CD4-positive, alpha-beta T cell treated with Interleukin-15 for 1 hour (primary cell): ENCODE results near the gene PCYT1B.
"Not testable (repeated sequence)": the region's sequence is repeated elsewhere in the genome, so short reads cannot be mapped to it uniquely, and the experiment has no call there.

Experiments
- DNase-seq: peaks from one replicate; pipeline ENCODE4 v3.0.0-alpha.2; 2020

The PCYT1B gene

DNA sequence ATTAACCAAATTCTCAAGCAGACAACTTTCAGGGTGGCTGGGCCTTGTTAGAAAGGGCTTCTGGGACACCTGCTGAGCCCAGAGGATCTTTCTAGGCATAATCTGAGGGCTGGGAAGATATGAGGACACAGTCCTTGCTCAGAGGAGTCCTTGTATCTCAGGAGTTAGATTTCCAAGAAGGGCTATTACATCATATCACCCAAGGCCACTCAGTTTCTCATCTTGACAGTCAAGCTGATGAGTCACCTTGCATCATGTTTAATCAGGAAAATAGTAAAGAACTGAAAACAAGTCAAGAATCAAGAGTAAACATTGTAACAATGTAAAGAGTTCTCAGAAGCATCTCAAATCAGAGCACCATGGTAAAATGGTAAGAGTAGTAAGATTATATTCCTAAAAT is 4.0 kb downstream of the PCYT1B start:
- no peak for DNase-seq

DNA sequence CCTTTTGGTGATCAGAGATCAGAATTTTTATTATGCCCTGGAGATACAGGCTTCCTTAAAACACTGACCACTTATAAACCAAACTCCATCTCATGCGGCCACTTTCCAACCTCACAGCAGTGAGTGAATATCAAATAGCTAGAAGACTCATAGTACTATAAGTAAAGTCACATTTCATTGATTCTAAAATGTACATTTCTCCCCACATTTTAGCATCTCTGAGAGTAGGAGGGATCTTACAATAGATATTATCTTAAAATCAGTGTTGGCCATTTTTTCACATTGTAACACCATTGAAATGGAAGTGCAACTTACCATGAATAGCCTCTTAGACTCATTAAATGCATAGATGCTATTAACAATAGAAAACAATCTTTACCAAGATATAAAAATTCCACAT is 17.4 kb downstream of the PCYT1B start:
- DNase-seq = no peak

DNA sequence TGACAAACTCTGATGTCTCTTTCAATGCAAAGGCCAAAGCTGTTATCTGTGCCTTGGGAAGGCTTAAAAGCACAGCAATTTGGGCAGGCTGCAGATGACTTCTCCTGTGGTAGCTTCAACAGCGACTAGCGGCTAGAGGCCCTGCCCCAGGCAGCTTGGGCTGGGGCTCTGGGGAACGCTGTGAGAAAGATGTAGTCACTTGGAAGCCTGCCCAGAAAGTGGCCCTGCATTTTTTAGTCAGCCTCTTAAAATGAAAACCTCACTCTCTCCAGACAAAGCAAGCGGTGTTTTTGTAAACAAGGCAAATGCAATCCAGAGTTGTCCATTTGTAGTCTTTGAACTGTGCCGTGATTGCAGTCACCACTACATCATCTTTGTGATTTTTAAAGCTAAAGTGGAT is 27.5 kb downstream of the PCYT1B start:
- DNase-seq = no peak

DNA sequence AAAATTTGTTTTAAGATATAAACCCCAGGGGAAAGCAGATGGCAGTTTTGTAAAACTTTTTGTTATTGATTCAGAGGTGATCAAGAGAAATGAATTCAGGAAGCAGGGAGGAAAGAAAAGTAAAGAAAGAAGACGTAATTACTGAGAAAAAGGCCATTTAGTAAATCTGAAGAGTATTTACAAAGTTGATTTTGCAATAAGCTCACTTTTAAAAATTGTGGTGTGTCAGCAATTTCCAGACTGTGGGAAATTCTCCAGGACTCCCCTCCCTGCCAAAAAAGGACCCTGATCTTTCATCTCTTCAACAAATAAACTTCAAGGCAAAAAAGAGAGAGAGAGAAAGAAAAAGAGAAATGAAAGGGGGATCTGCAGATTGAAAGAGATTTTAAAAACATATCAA is 36.6 kb downstream of the PCYT1B start:
- no peak for DNase-seq

DNA sequence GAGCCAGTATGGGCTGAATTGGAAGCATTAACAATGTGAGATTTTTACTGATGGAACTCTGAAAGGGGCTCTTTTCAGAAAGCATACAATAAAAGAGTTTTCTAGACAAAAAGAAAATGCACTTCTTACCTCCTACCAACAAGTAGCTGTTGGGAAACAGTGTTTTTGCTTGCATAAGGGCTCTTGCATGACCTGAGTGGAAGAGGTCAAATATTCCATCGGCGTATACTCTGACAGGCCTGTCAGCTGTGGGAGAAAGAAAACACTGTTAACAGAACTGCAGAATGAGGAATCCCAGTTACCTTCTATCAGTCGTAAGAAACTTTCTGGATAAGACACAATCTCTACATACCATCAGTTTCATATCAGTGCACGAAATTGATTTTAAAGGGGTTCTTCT is 39.5 kb downstream of the PCYT1B start:
- DNase-seq = no peak

DNA sequence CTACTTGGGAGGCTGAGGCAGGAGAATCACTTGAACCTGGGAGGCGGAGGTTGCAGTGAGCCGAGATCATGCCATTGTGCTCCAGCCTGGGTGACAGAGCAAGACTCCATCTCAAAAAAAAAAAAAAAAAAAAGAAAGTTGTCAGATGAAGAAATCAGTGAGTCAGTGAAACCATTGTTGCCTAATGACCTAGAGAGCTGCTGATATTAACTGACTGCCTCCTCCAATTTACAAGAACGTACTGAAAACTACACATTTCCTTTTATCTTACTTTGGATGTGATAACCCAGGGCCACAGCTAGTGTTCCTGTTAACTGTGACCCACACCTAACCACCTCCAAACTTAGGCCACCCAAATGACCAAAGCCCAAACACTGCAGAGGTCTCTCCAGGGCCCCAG is 41.2 kb downstream of the PCYT1B start:
- not testable (repeated sequence) for DNase-seq

DNA sequence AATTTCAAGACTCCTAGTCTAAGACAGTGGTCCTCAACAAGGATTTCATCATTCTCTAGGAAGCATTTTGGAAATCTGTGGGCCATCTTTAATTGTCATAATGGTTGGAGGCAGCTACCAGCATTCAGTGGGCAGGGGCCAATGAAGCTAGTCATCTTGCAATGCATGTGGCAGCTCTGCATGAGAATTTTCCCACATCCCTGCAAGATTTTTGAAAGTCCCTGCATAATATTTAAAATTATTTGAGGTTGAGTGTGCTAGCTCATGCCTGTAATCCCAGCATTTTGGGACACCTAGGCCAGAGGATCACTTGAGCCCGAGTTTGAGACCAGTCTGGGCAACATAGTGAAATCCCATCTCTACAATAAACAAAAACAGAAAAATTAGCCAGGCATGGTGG is 44.0 kb downstream of the PCYT1B start:
- no peak for DNase-seq

DNA sequence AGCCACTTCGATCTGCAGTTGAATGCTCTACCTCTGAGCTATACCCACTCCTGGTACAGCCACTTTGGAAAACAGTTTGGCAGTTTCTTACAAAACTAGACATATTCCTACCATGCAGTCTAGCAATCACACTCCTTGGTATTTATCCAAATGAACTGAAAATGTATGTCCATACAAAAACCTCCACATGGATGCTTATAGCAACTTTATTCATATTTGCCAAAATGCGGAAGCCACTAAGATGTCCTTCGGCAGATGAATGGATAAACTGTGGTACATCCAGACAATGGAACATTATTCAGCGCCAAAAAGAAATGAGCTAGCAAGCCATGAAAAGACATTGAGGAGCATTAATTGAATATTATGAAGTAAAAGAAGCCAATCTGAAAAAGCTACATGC is 45.3 kb downstream of the PCYT1B start:
- no peak for DNase-seq

DNA sequence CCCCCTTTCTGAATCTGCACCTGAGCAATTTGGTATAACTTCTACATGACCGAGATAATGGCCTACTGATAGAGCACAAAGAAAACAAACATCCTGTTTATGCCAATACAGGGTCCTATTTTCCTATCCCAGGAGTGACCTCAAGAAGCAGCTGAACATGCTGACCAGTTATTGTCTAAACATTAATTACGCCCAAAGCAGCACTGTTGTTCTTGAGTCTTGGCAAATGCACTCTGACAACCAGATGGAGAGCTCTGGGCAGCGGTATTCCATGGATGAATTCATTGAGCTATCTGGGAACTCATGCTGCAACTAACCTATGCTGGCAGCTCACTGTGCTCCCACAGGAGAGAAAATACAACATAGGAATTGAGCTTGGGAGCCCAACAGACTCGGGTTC is 52.6 kb downstream of the PCYT1B start:
- DNase-seq = no peak

DNA sequence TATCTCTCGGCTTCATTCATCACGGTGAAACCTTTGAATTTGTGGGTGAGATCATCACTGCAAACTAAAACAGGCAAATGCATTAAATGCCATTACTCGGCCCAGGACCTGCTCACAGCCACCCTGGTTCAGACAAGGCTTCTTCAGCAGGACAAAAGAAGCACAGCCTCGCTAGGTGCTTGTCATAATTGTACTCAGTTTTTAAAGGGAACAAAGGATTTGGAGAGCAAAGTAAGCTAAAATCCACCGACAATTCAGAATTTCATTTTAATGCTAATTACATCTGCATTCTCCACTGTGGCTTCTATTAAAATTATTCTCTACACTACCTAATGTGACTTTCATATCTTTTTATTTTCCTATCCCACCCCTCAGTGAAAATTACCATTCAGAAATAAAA is 57.0 kb downstream of the PCYT1B start:
- no peak for DNase-seq

DNA sequence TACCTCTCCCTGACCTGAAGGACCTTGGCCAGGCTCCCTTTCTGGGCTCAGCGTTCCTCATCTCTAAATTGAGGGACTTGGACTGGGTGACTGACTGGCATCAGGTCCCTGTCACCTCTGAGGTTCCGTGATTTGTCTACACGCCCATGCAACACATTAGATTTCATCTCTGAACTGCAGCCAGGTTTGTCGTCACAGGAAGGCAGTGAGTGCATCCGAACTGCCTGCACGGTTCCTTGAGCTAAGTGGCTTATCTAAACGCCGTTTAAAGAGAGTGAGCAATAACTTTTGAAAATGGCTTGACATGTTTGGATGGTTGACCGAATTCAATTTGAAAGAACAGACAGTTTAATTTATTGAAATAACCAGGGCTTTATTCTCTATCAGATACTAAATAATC is 70.1 kb downstream of the PCYT1B start:
- no peak for DNase-seq

DNA sequence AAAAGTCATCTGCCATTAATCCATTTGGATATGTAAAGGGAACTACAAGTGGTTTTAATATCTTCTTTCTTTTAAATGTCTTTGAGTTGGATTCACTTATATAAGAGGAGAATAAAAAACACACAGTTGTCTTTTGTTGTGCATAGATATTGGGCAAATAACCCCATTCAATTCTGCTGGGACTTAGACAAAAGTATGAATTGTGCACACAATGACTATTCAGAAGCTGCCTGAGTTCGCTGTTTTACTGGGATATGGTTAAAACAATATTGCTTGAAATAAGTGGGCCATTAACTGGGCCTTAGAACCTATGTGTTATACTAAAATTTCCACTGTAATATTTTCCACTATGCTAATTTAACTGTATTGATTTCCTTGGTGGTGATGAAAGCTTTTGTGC is 71.7 kb downstream of the PCYT1B start:
- no peak for DNase-seq

DNA sequence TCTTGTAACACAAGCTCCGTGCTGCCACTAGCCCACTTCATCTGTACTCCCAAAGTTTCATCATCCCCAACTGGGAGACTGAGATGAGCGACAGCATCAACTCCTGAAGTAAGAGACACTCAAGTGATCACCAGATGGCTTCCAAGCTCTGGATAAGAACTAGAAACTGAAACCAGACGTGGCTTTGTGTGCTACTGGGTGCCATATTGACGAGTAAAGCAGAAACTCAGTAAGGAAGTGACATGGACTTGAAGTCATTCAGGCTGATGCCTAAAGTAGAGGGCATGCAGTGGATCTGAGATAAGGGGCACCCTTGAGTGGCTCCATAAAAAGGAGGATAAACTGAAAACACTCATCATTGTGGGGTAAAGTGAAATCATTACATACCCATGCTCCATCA is 72.4 kb downstream of the PCYT1B start:
- DNase-seq = no peak

DNA sequence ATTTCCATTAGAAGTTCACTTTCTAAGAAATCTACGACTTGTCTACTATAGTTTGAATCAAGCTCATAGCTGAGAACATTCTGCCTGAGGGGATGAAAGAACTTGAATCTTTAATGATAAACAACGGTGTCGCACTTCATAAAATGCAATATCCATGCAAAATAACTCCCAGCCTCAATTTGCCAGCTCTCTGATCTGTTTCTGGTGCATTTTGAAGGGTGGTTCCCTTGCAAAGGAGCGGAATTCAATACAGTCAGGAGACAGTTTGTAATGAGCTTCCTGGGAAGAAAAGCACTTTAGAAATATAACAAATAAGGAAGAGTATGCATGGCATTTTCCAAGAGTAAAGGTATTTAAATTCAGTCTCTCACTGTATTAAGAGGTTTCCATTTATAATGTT is 80.0 kb downstream of the PCYT1B start:
- DNase-seq = no peak

DNA sequence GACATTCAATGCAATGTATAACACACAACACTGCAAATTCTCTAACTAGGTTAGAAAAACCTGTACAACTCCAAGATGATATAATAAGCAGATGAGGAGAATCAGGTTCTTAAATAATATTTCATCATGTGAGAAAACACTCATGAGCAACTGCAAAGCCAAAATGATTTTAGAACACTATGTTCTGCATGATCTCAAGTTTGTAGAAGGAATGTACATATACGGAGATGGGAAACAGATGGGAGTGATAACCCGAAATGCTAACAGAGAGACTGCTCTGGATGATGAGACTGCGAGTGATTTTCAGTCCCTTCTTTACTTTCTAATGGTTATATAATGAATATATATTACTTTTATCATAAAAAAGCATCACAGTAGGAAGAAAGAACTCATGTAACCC is 80.9 kb downstream of the PCYT1B start:
- no peak for DNase-seq

DNA sequence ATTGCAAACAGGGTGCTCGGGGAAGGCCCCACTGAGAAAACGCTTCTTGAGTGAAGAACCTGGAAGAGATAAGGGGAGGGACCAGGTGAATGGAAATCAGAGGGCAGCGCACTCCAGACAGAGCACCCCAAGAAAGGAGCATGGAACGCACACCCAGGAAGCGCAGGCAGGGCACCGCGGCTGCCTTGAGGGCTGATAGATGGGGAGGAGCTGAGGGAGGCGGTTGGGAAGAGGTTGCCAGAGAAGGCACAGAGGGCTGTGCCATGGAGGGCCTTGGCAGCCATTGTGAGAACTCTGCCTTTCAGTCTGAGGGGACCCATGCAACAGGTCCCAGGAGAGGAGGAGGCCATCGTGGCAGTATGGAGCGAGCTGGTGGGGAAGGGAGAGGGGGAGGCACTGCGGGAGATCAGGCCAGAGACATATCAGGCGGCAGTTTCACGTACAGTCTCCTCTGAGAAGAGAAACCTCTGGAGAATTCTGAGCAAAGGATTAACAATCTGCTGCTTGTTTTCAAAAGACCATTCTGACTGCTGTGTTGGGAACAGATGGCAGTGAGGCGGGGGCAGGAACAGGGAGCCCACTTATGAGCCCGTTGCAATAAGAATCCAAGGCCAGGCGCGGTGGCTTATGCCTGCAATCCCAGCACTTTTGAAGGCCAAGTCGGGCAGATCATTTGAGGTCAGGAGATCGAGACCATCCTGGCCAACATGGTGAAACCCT is 83.7 kb downstream of the PCYT1B start:
- no peak for DNase-seq

DNA sequence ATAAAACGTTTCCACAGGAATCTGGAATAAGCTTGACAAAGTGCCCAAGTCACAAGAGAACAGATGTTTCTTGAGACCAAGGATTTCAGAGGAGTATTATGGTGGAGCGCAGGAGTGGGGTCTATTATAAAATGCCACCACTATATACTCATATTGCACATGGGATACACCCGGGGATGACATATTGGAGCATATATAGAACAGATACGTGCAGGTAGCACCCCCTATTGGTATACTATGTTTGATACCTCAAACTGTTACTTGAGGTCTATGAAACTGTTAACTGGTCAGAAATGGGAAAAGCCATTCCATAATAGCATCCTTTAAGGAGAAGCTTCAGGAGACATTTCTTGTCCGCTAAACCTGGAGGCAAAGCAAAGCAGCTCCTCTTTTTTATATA is 86.0 kb downstream of the PCYT1B start:
- no peak for DNase-seq

DNA sequence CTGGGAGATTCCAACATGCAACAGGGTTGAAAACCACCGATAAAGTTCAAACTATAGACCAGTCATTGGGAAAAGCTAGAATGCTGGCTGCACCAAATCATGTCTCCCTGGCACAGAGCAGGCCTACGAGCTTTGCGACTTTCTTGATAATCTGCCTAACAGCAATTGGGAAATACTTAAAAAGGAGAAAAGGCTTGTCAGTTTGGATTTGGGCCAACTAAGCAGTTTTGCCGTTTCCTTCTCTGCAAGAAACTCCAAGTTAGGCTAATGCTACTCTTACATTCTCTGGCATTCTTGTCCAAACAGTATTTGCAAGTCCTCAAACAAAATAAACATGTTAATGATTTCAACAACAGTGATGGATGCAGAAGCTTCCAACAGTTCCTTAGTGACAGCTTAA is 94.1 kb downstream of the PCYT1B start:
- no peak for DNase-seq

DNA sequence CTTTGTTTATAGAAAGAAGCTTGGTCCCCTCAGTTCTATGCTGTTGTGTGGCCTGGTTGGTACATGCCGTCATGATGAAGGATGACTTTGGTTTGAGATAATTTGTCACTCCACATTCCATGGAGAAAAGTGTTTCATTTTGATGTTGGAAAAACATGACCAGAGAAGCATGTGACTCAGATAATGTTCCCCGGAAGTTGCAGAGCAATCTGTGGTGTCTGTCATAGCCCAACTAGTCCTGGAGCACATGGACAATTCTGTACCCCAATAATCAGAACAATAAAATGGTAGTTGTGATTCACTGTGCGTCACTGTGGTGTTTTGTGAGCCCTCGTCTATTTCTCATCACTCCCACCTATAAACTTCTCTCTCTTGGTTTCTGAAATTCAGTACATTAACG is 97.0 kb downstream of the PCYT1B start:
- DNase-seq = no peak

DNA sequence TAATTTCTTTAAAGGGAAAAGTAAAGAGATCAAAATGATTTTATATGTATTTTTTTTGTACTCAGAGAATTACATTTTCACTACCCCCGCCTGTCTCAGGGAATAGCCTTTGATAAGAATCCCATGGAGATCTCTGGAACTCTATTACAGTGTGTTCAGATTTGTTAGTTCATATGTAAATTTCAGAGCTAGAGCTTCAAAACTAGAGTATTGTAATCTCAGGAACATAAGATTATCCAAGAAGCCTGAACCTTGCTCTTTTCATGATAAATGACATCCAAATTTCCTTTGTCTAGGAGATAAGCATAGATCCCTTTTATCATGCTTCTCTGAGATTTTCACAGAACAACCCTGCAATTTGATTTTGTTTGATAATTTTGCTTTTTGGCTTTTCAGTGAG is 99.2 kb downstream of the PCYT1B start:
- DNase-seq = no peak

DNA sequence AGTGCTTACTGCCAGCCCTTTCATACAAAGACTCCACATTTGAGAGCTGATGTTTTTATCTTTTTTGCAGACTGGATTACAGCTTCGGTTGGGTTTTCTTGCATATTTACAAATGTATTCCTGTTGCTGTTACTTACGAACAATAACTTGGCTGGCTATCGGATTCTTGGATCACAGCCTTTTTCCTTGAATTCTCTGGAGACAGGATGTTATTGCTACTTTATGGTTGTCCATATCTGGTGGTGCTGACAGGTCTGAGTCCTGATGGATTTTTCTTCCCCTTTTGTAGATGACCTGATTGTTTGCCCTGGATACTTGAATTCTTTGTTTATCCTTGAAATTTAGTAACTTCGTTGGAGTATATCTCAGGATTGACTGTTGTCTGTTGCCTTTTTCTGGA is 104.4 kb downstream of the PCYT1B start:
- no peak for DNase-seq

DNA sequence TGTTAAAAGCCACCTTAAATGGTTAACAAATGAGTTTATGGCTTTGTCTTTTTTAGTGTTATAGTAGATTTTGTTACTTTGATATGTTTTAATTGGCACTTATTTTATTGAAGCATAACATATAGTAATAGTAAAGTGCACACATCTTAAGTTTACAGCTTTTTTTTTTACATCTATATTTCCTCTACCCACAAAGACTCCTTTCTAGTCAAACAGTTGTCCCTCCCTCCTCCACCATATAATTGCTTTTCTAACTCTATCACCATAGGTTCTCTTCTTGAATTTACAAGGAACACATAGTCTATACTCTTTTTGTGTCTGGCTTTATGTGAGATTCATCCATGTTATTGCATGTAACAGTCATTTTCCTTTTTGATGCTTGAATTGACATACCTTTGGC is 110.6 kb downstream of the PCYT1B start:
- DNase-seq = no peak

DNA sequence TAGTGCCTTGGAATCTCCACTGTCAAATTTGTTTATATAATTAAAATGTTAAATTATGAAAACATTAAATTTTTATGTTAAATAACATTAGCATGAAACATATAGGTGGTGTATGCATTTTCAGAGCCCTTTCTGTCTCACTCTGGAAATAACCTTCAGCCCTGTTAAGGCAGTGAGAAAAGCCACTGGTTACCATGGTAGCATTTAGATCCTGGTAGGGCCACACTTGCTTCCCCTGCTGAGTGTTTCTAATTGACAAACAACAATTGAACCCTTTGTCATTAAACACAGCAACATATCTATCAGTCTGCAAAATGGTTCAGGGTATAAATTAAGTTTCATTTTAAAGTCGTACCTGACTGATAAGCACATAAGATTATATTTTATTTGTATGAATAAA is 118.5 kb downstream of the PCYT1B start:
- DNase-seq = no peak

DNA sequence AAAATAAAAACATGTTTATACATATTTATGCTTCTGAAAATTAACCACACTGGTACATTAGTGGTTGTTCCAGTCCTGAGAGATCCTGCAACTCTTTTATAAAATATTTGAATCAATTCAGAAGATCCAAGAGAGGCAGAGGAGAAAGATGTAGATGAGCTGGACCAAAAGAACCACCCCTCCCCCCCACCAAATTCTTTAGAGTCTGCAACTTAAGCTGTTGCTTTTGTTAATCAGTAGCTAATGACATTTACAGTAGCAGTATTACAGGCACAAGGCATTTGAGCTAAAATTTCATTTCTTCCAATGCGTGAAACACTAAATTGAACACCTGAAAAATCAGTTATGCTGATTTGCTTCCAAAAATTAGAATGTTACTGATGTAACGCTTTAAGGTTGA is 120.5 kb downstream of the PCYT1B start:
- no peak for DNase-seq

DNA sequence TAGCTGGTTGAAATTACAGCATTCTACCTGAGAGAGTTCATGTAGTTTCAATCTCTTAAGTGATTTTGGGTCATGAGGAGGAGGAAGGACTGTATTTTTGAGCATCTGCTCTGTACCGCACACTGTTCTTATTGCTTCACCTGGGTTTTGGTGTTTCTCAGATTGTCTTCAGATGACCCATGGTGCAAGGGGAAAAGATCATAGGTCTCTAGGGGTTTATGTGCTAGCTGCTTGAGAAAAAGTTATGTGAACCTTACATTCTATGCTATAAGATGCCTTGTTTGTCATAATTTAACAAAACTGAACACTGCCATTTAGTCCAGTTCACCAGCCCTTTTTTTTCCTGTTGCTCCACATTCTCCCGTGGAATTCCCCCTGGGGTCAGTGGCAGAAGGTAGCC is 121.7 kb downstream of the PCYT1B start:
- no peak for DNase-seq

DNA sequence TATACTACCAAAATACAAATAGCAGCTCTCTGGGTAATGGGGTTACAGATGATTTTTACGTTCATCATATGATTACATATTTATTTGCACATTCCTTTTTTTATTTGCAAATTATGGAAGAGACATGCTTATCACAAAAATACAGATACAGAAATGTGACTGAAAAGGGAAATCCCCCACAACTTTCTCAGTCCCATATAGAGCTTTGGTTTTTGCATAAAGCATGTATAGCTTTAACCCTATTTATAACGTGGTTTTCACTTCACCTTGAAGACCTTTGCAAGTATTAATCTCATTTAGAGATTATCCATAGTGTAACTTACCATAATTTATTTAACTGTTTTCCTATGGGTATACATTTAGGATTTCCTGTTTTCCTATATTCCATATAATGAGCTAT is 126.7 kb downstream of the PCYT1B start:
- DNase-seq = no peak
